ENCODE data around the gene IQGAP2.

DNA sequence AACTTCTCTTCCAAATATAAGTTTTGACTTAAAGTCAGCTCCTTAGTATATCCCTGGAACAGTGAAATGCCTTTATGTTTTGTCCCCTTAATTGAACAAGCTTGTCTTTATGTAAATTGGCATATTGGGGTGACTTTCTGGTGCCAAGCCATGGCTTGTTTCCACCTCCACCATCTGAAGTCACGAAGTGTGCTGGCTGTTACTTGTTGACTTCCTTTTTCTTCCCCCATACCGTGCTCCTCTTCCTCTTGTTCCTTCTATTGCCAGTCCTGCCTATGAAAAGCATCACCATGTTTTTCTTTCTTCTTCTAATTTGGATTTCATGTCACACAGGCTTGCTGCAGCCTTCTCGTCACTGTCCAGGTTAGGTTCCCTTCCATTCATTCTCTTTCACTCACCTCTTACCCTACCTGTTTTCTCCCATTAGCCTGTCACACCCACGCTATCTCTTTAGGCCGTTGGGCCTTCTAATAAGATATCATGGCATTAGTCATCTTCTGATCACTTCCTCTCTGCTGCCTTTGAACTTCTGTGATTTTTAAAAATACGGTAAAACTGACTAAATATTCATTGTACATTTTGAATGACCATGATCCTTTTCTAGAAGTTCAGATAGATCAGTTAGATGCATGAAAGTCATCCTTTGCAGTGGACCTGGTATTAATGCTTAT is 48.1 kb downstream of the IQGAP2 start:
- TF ChIP-seq POLR2A (IDR thresholded peaks at IDR 0.05): no peak
- TF ChIP-seq, protein P1, sequence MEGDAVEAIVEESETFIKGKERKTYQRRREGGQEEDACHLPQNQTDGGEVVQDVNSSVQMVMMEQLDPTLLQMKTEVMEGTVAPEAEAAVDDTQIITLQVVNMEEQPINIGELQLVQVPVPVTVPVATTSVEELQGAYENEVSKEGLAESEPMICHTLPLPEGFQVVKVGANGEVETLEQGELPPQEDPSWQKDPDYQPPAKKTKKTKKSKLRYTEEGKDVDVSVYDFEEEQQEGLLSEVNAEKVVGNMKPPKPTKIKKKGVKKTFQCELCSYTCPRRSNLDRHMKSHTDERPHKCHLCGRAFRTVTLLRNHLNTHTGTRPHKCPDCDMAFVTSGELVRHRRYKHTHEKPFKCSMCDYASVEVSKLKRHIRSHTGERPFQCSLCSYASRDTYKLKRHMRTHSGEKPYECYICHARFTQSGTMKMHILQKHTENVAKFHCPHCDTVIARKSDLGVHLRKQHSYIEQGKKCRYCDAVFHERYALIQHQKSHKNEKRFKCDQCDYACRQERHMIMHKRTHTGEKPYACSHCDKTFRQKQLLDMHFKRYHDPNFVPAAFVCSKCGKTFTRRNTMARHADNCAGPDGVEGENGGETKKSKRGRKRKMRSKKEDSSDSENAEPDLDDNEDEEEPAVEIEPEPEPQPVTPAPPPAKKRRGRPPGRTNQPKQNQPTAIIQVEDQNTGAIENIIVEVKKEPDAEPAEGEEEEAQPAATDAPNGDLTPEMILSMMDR (IDR thresholded peaks at IDR 0.05): no peak

Measured in right lobe of liver (tissue), 4 donors.